Calu3 (cell line): ENCODE measurements around the gene MC3R. TPM values are rescaled to one million over a fixed set of nuclear protein-coding genes. Genes with fewer than 3 reads are reported as not detected.
A peak's percentile ranks its signal among the peaks of the same experiment; 100 is the strongest.

Source experiments
- Bru-seq: library from RNA; stranded (reverse); fragments of 400-500 nt; gene quantifications from one replicate; lab custom pipeline; 2021; lab: Mats Ljungman, UMichigan
- BruChase-seq, 2 experiments: library from RNA; stranded (reverse); fragments of 400-500 nt; gene quantifications; one replicate each; lab custom pipeline; 2021; lab: Mats Ljungman, UMichigan
- BruUV-seq: library from RNA; stranded (reverse); fragments of 400-500 nt; replicated peaks from 2 replicates; lab custom pipeline; 2021; lab: Mats Ljungman, UMichigan
- CTCF ChIA-PET: fragments of 300-600 bp; sonication (Branson Sonifier 250); formaldehyde crosslinking; loops from one replicate; lab custom pipeline; 2022; ENCODE audit warnings: antibody characterized with exemption; lab: Charles Lee
- DNase-seq: peaks from one replicate; pipeline ENCODE4 v3.0.0; 2022
- H3K27ac Mint-ChIP-seq: one replicate; pipeline ENCODE4 v1.8.0; 2022; ENCODE audit warnings: mixed read lengths; ENCODE audit not compliant: unreplicated experiment
- H3K27me3 Mint-ChIP-seq: one replicate; pipeline ENCODE4 v1.8.0; 2022; ENCODE audit warnings: mixed read lengths; ENCODE audit not compliant: unreplicated experiment
- H3K36me3 Mint-ChIP-seq: one replicate; pipeline ENCODE4 v1.8.0; 2022; ENCODE audit warnings: mild to moderate bottlenecking, moderate library complexity, mixed read lengths; ENCODE audit not compliant: insufficient read depth, unreplicated experiment
- H3K4me1 Mint-ChIP-seq: one replicate; pipeline ENCODE4 v1.8.0; 2022; ENCODE audit warnings: mild to moderate bottlenecking, low read depth, mixed read lengths; ENCODE audit not compliant: unreplicated experiment
- H3K4me3 Mint-ChIP-seq: one replicate; pipeline ENCODE4 v1.8.0; 2022; ENCODE audit warnings: mild to moderate bottlenecking, low read depth, moderate library complexity, mixed read lengths; ENCODE audit not compliant: unreplicated experiment
- H3K9me3 Mint-ChIP-seq: one replicate; pipeline ENCODE4 v1.8.0; 2022; ENCODE audit warnings: low read depth, mixed read lengths; ENCODE audit not compliant: unreplicated experiment
- intact Hi-C: fragments of 100-400 bp; cut with micrococcal nuclease; formaldehyde crosslinking; loops from one replicate; pipeline ENCODE4 v1.10.0; 2022; ENCODE audit not compliant: unreplicated experiment
- long read RNA-seq: library from polyadenylated mRNA; stranded (forward); transcript quantifications from one replicate; pipeline ENCODE4 v2.0.0, GENCODE V29; 2022
- total RNA-seq: library from RNA; stranded (reverse); gene quantifications from 2 replicates; pipeline ENCODE4 v1.2.3, GENCODE V29; 2022
- TF ChIP-seq, protein P1 (sequence below): fragments of 200-600 bp; IDR thresholded peaks from one replicate; pipeline ENCODE4 v1.8.0; 2022; ENCODE audit warnings: antibody characterized with exemption; ENCODE audit not compliant: unreplicated experiment

MC3R gene
- total RNA-seq (not detected in 2 replicates), Bru-seq, nascent RNA (not detected), BruChase-seq, experiment 1, labeled RNA remaining after a 6-hour chase (not detected), BruChase-seq, experiment 2, labeled RNA remaining after a 2-hour chase (not detected)
- long read RNA-seq: 0 reads

DNA sequence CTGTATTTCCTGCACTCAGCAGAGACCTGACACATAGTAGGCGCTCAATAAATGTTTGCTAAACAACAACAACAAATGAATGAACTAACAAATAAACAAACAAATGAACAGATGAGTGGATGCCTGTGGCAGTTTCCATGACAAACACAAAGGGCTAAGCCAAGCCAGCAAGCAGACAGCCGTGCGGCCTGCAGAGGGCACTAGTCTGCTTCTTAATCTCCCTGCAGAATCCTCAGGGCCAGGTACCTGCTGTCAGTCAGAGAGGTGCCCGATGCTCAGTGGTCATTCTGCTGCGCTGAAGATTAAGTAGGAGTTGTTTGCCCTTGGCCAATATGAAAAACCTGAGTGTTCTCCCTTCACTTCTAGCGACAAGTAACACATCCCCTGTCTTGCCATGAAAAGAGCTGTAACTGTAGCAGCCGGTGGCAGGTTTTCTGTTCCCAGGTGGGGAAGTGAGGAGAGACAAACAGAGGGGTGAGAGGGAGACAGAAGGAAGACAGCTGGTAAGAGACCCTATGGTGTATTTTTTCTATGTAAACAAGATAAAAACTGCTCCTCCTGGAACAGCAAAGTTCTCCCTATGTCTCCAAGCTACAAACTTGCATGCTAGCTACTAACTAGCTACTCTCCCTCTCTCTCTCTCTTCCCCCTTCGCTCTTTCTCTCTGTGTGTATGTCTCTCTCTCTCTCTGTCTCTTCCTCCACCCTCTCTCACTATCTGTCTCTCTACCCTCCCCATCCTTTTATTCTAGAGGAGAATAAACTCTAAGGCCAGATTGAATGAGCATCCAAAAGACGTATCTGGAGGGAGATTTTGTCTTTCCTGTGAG, at the start of gene MC3R:
Gene MC3R, plus strand, starts transcription at position 779 of the 829 bp plus-strand sequence. CDS start 112 bp downstream, outside the sequence.
- H3K9me3 Mint-ChIP-seq: no peaks in the 10 kb centered on the region
- peak; percentile 68 for DNase-seq

DNA sequence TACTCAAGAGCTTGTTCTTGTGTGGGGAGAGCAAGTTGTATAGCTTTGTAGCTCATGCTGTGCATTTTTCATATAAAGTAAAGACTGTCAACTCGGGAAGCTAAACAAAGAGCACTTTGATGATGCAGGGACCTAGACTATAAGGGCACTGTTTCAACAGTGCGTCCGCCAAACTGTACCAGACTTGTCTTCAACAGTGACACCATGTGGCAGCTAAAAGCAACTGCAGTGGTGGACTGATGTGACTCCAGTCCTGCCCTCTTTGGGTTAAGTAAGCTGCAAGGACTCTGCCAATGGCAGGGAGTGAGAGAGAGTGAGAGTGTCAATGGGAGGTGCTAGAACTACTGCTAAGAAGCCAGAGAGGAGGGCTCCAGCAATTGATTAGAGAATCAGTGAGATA, 48.1 kb upstream of the MC3R start:
- no peaks in the 10 kb centered on the region for H3K36me3 Mint-ChIP-seq
- peaks cover 14% of the 10 kb centered on the region for H3K9me3 Mint-ChIP-seq
- H3K4me3 Mint-ChIP-seq: no peak overlapping the region
- intact Hi-C loops: no loop called here
- H3K27ac Mint-ChIP-seq: no peak overlapping the region
- no peaks in the 10 kb centered on the region for H3K27me3 Mint-ChIP-seq
- CTCF ChIA-PET: no interaction called here
- no peak for DNase-seq
- TF ChIP-seq, protein P1, sequence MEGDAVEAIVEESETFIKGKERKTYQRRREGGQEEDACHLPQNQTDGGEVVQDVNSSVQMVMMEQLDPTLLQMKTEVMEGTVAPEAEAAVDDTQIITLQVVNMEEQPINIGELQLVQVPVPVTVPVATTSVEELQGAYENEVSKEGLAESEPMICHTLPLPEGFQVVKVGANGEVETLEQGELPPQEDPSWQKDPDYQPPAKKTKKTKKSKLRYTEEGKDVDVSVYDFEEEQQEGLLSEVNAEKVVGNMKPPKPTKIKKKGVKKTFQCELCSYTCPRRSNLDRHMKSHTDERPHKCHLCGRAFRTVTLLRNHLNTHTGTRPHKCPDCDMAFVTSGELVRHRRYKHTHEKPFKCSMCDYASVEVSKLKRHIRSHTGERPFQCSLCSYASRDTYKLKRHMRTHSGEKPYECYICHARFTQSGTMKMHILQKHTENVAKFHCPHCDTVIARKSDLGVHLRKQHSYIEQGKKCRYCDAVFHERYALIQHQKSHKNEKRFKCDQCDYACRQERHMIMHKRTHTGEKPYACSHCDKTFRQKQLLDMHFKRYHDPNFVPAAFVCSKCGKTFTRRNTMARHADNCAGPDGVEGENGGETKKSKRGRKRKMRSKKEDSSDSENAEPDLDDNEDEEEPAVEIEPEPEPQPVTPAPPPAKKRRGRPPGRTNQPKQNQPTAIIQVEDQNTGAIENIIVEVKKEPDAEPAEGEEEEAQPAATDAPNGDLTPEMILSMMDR: peak; percentile 16
- no peaks in the 10 kb centered on the region for H3K4me1 Mint-ChIP-seq
- BruUV-seq: no TSS peak

More for the DNA sequence above, at the start of gene MC3R:
- Mint-ChIP-seq H3K27ac (no peak within 1 kb of the TSS), H3K36me3 (no peaks in the 10 kb centered on the region), H3K27me3 (peaks cover 47% of the 10 kb centered on the region), H3K4me3 (no peak within 1 kb of the TSS), H3K4me1 (no peaks in the 10 kb centered on the region)
- intact Hi-C loops: loop anchor here (2.0 kb wide), 1 partner anchor 95 kb away; no protein-coding TSS in a partner anchor
- CTCF ChIA-PET: interaction anchor here (1.0 kb wide), 1 partner anchor 95 kb away, joined by 3 read pairs; no protein-coding TSS in a partner anchor
- no TSS peak for BruUV-seq
- TF ChIP-seq, protein P1: peak; percentile 60

DNA sequence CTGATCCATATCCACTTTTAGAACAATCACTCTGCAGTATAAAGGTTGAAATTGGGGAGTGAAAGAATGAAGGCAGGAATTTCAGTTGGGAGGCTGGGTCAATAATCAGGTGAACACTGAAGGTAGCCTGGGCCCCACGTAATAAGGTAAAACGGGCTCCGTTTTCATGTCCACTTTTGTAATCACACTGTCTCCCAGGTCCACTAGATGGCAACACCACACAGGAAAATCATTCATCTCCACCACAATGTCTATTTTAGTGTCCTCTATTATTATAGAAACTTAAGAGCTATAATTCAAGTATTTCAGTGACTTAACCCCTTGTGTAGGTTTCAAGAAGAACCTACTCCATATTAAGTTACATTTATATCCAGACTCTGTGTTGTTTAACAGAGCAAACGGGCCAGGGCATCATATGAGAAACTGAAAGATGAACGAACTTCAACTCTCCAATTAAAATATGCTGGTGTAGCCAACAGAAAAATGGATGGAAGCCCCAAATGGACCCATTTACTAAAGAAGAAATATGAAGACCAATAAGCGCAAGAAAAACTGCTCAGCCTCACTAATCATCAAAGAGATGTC, 45.9 kb upstream of the MC3R start:
- peaks cover 14% of the 10 kb centered on the region for H3K9me3 Mint-ChIP-seq

DNA sequence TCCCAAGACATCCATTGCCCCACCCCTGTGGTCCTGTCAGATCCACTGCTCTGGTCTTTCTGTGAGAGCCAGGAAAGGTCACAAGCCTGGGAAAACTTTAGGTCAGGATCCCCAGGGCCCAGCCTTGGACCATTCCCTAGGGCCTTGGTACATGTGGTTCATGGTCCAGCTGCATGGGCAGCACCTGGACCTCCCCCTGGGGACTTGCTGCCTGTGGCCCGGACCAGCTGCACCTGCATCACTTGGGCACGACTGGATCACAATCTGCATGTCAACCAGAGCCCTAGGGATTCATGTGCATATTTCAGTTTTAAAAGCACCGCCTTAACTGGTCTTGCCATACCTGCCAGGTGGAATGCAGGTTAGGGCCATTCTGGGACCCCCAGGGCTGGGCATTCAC, 44.3 kb upstream of the MC3R start:
- Mint-ChIP-seq H3K9me3 (peaks cover 14% of the 10 kb centered on the region), H3K4me1 (no peaks in the 10 kb centered on the region), H3K36me3 (no peaks in the 10 kb centered on the region), H3K27me3 (no peaks in the 10 kb centered on the region), H3K27ac (no peak overlapping the region), H3K4me3 (no peak overlapping the region)
- TF ChIP-seq, protein P1: no peak
- CTCF ChIA-PET: no interaction called here
- intact Hi-C loops: no loop called here
- BruUV-seq: no TSS peak
- no peak for DNase-seq

More for the DNA sequence above, 45.9 kb upstream of the MC3R start:
- Mint-ChIP-seq H3K27me3 (no peaks in the 10 kb centered on the region), H3K36me3 (no peaks in the 10 kb centered on the region), H3K27ac (no peak overlapping the region), H3K4me1 (no peaks in the 10 kb centered on the region), H3K4me3 (no peak overlapping the region)
- intact Hi-C loops: loop anchor here (1.0 kb wide), 1 partner anchor 142 kb away; no protein-coding TSS in a partner anchor
- DNase-seq: peak; percentile 13
- no TSS peak for BruUV-seq
- CTCF ChIA-PET: interaction anchor here (0.6 to 1.5 kb wide), 4 partner anchors 100 to 1387 kb away, joined by 3 to 4 read pairs (median 3); partner anchors contain the start of genes AURKA, CSTF1 and FAM210B
- TF ChIP-seq, protein P1: no peak
